Measurements from ENCODE around the gene SMYD5.

Gene SMYD5

GRCh38 chr2:73237168-73237567 lies 23.1 kb downstream of the SMYD5 start:
- no peak for DNase-seq (ENCODE audit: low read depth in 3 of 3, low spot score in 1 of 3)

- no peak for DNase-seq (ENCODE audit: low read depth in 3 of 3, low spot score in 1 of 3)
Observed at GRCh38 chr2:73238149-73238548, 24.1 kb downstream of the SMYD5 start.

GRCh38 chr2:73238976-73239375 lies 24.9 kb downstream of the SMYD5 start:
- DNase-seq (ENCODE audit: low read depth in 3 of 3, low spot score in 1 of 3), result no peak

- no peak for DNase-seq (ENCODE audit: low read depth in 3 of 3, low spot score in 1 of 3)
Observed at GRCh38 chr2:73239776-73240175, 25.7 kb downstream of the SMYD5 start.

GRCh38 chr2:73243884-73244570 lies 30.0 kb downstream of the SMYD5 start:
- DNase-seq (ENCODE audit: low read depth in 3 of 3, low spot score in 1 of 3), result no peak

GRCh38 chr2:73244580-73244979 lies 30.5 kb downstream of the SMYD5 start:
- DNase-seq (ENCODE audit: low read depth in 3 of 3, low spot score in 1 of 3), result no peak

- no peak for DNase-seq (ENCODE audit: low read depth in 3 of 3, low spot score in 1 of 3)
Observed at GRCh38 chr2:73246850-73247249, 32.8 kb downstream of the SMYD5 start.

- no peak for DNase-seq (ENCODE audit: low read depth in 3 of 3, low spot score in 1 of 3)
Observed at GRCh38 chr2:73249636-73250035, 35.6 kb downstream of the SMYD5 start.

- DNase-seq (ENCODE audit: low read depth in 3 of 3, low spot score in 1 of 3), result no peak
Observed at GRCh38 chr2:73250872-73251846, 37.1 kb downstream of the SMYD5 start.

- no peak for DNase-seq (ENCODE audit: low read depth in 3 of 3, low spot score in 1 of 3)
Observed at GRCh38 chr2:73252238-73253027, 38.4 kb downstream of the SMYD5 start.

GRCh38 chr2:73253400-73253799 lies 39.4 kb downstream of the SMYD5 start:
- no peak for DNase-seq (ENCODE audit: low read depth in 3 of 3, low spot score in 1 of 3)

- DNase-seq (ENCODE audit: low read depth in 3 of 3, low spot score in 1 of 3), result no peak
Observed at GRCh38 chr2:73253901-73254300, 39.9 kb downstream of the SMYD5 start.

- DNase-seq (ENCODE audit: low read depth in 3 of 3, low spot score in 1 of 3), result no peak
Observed at GRCh38 chr2:73254343-73255006, 40.4 kb downstream of the SMYD5 start.

GRCh38 chr2:73255007-73255644 lies 41.1 kb downstream of the SMYD5 start:
- no peak for DNase-seq (ENCODE audit: low read depth in 3 of 3, low spot score in 1 of 3)

- no peak for DNase-seq (ENCODE audit: low read depth in 3 of 3, low spot score in 1 of 3)
Observed at GRCh38 chr2:73255907-73256617, 42.0 kb downstream of the SMYD5 start.

- no peak for DNase-seq (ENCODE audit: low read depth in 3 of 3, low spot score in 1 of 3)
Observed at GRCh38 chr2:73256618-73256922, 42.5 kb downstream of the SMYD5 start.

- DNase-seq (ENCODE audit: low read depth in 3 of 3, low spot score in 1 of 3), result no peak
Observed at GRCh38 chr2:73257021-73257420, 43.0 kb downstream of the SMYD5 start.

- DNase-seq (ENCODE audit: low read depth in 3 of 3, low spot score in 1 of 3), result no peak
Observed at GRCh38 chr2:73257425-73258125, 43.5 kb downstream of the SMYD5 start.

- DNase-seq (ENCODE audit: low read depth in 3 of 3, low spot score in 1 of 3), result no peak
Observed at GRCh38 chr2:73258186-73258912, 44.3 kb downstream of the SMYD5 start.
